GM18907 (cell line): Measurements from ENCODE around the gene NFIB.

ENCODE experiments used
- ATAC-seq: cut with Tn5 transposase; IDR thresholded peaks from one replicate; pipeline ENCODE4 v1.9.1; 2021; ENCODE audit warnings: mild to moderate bottlenecking, moderate library complexity; ENCODE audit not compliant: unreplicated experiment

NFIB gene

DNA sequence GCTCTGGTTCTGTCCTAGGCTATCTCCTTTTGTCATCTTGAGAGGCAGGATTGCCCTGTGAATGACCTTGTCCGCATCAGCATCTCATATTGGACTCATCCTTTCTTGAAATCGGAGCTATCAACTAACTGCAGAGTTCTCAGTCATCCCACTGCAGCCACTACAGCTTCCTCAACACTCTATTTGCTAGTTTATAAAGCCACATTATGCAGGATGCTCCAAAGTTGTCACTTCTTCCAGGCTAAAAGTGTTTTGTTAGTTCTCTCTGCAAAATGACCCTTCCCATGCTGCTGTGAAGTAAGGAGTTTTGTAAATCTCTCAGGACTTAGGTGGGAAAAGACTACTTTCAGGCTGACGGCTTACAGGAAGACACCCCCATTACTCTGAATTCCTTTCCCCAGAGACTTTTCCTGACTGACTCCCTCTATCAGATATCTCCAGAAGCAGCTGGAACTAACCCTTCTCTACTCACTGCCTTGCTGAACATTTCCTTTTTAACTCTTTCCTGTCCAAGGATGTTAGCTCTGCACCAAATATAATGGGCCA lies 257.6 kb downstream of the NFIB start:
- no peak for ATAC-seq

DNA sequence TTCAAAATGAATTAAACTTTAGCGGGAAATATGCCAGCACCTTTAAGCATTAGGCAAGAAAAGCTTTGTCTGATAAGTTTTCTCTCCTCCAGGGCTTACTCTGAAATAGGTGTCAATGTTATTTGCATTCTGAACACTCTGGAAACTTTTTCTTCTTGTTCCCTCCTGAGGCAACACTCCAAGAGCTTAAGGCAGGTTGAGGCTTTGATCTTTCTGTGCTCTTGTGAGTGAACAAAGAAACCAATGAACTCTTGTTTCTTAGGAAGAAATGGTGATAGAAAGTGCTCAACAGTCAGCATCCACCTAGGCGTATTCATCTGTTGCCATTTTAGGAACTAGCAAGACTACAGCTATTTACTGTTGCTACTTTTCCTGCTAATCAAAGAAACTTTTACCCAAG lies 259.8 kb downstream of the NFIB start:
- no peak for ATAC-seq

DNA sequence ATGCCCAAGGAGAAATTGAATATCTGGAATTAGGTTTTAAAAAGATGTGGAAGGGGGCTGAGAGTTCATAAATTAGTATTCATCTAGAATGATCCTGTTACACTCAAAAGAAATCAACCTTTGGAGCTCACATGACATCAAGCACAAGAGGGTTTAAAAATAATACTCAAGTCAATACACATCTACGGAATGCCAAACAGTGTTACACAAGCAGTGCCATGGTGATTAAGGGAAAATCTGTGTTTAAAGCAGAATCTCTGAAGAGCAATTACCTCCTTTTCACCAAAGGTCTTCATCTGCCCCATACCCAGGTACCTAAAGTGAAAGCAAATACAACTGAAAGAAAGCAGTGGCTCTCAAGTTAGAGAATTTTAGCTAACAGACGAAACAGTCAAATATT lies 261.6 kb downstream of the NFIB start:
- no peak for ATAC-seq

DNA sequence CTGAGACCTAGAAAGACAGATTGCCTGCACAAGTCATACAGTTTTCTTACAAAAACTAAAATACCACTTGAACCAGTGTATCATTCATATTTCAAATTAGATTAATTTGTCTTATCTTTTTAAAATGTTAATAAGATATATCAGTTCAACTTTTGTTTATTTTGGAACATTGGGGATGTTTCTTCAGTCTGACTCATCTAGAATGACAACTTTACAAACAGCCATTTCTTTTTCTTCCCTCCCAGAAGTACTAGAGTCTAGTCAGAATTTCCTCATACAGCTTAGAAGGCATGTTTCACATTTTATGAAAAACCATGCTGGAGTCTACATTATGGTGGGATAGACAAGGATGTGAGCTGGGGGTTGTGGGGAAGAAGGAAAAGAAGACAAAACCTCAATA lies 262.5 kb downstream of the NFIB start:
- no peak for ATAC-seq

DNA sequence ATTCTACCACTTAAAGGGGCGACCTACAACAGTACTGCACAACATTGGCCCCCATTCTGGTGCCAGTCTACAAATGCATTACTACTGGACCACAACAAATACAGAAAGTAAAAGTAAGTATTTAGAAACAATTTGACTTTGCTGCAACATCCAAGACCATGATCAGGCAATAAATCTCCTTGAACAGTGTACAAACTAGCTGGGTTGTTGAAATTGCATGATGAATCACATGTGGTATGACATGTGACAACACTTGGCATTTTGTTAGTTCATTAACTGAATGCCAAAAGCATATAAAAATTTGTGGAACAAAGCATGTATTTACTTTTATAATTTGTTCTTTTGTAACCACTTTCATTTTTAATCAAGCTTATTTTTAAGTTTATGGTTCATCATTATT lies 270.5 kb downstream of the NFIB start:
- no peak for ATAC-seq

DNA sequence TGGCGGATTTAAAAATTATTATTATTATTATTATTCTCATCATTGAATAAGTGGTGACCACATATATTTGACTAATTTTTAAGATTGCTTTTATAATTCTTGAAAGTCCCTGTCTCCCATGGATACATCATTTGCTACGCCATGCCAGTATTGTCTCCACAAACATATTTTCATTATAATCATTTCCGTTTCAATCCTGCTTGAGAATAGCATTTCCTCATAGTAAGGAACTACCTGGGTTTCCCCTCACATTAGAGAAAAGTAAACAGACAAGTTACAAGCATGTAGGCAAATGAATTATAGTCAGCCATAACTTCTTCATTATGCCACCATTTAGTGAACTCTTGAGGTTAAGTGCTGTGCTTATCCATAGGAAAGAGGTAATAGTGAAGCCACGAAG lies 276.6 kb downstream of the NFIB start:
- no peak for ATAC-seq

DNA sequence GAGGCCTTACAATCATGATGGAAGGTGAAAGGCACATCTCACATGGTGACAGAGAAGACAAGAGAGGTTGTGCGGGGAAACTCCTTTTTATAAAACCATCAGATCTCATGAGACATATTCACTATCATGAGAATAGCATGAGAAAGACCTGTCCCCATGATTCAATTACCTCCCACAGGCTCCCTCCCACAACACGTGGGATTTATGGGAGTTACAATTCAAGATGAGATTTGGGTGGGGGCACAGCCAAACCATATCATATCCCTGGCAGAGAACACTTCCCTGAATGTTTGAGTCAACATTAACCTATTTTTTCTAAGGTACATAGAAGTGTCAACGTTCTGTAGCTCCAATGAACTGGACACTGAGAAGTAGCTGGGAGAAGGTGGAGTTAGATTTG lies 280.9 kb downstream of the NFIB start:
- ATAC-seq, result no peak
